Daoy (cell line): ENCODE results near the gene PSMA8. TPM values are rescaled to one million over a fixed set of nuclear protein-coding genes. Genes with fewer than 3 reads are reported as not detected.
A peak's percentile ranks its signal among the peaks of the same experiment; 100 is the strongest.
"Not testable (repeated sequence)": the region's sequence is repeated elsewhere in the genome, so short reads cannot be mapped to it uniquely, and the experiment has no call there.

Experiments used
- DNase-seq: peaks from one replicate; pipeline ENCODE4 v3.0.0-alpha.2; 2015; ENCODE audit warnings: low read depth
- total RNA-seq: library from RNA; depleted of rRNA; stranded (reverse); fragments of >200 nt; shearing (Covaris generic); gene quantifications from 2 replicates; pipeline ENCODE4 v1.2.3, GENCODE V29; 2014

PSMA8 gene
- total RNA-seq, 1 experiment from 2014 or later: not detected

DNA sequence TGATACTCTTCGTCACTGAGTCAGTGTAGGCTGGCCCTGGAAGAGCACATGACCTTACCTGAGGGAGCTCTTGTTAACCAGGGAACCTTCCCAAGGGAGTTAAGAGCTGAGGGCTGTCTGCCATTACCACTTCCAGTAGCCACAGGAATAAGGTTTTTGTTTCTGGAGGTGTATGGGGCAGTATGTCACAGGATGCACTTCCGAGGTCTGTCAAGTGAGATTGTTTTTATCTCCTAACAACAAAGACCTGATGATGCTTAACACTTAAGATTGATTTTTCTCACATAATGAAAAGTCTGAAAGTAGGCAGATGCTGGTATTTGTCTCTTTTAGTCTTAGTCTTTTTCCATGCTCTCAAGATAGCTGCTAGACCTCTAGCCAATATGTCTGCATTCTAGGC lies 41.8 kb downstream of the PSMA8 start:
- no peak for DNase-seq

DNA sequence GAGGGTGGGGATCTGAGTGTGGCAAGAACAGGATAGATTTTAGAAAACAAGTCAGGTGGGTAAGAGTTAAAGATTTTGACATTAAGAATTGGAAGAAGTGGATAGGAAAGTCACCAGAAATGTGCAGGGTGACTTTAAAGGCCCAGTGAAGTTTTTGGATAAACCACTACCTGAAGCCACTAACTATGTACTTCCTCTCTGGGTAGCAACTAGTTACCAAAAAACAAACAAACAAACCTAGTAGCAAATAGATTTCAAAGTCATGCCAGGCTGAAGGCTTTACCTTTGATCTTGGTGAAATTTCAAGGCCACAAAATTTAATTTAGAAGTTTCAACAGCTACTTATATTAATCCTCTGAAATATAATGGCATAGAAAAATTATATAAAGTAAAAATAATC lies 42.5 kb downstream of the PSMA8 start:
- no peak for DNase-seq

DNA sequence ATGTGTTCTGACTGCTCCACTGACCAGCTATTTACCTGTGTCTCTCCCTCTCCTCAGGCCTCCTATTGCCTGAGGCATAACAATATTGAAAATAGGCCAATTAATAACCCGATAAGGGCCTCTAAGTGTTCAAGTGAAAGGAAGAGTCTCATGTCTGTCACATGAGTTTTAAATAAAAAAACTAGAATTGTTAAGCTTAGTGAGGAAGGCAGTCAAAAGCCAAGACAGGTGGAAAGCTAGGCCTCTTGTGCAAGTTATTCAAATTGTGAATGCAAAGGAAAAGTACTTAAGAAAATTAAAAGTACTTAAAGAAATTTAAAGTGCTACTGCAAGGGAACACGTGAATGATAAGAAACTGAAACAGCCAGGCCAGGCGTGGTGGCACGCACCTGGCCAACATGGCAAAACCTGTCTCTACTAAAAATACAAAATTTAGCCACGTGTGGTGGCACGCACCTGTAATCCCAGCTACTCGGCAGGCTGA lies 47.7 kb downstream of the PSMA8 start:
- DNase-seq: no peak

DNA sequence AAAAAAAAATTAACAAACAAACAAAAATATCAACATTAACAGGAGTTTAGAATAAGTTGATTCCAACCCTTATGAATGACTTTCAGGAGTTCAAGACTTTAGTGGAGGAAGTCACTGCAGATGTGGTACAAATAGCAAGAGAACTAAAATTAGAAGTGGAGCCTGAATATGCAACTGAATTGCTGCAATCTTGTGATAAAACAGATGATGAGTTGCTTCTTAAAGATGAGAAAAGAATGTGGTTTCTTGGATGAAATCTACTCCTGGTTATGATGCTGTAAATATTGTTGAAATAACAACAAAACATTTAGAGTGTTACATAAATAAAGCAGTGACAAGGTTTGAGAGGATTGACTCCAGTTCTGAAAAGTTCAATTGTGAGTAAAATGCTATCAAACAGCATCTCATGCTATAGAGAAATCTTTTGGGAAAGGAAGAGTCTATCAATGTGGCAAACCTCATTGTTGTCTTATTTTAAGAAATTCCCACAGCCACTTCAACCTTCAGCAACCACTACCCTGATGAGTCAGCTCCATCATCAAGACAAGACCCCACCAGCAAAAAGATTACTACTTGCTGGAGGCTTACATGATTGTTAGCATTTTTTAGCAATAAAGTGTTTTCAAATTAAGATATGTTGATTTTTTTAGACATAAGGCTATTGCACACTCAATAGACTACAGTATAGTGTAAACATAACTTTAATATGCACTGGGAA lies 49.9 kb downstream of the PSMA8 start:
- DNase-seq: peak; percentile 8

DNA sequence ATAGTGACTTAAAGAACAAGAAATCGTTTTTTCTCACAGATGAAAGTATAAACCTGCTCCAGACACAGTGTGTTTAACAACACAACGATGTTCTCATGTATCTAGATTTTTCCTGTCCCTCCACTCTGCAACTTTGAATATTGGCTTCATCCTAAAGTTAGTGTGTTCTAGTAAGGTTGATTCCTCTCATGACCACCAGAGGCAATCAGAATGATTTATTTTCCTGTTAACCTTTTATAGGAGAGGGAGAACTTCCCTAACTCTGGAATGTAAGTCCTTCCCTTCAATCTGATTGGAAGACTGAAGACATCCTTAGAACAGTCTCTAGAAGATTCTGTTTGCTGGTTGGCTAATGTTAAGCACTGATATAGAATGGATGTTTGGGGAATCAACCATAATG lies 51.6 kb downstream of the PSMA8 start:
- DNase-seq: no peak

DNA sequence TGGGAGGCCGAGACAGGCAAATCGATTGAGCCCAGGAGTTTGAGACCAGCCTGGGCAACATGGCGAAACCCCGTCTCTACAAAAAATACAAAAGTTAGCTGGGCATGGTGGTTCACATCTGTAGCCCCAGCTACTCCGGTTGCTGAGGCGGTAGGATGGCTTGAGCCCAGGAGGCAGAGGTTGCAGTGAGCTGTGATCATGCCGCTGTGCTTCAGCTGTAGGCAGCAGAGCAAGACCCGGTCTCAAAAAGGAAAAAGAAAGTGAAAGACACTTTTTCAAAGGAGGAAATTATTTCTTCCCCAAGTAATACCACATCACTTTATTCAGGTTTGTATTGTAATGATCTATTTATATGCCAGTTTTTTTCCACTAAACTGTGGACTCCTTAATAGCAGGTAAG lies 56.8 kb downstream of the PSMA8 start:
- peak; percentile 12 for DNase-seq

DNA sequence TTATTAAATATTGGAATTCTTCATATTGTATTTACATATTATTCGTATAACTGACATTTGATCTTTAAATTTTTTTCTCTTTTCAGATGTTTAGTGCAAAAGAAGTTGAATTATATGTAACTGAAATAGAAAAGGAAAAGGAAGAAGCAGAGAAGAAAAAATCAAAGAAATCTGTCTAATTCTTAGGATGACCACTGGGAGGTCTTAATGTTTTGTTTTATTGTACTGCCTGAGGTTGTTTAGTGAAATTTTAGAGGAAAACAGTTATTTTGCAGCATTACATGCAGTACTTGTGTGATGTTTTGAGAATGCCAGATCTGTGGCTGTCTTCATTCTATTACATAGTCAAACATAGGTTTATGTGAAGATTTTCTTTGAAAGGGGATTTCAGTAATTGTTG lies 58.6 kb downstream of the PSMA8 start:
- DNase-seq: no peak

DNA sequence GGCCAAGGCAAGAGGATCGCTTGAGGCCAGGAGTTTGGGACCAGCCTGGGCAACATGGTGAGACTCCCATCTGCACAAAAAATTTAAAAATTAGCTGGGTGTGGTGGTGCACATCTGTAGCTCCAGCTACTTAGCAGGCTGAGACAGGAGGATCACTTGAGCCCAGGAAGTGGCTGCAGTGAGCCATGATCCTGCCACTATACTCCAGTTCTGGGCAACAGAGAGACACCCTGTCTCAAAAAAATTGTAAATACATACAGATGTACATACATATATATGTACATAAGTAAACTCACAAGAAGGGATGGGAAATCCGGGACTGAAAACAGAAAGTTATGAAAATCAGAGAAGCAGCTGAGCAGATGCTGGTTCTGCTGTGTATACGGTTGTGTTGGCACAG lies 62.9 kb downstream of the PSMA8 start:
- no peak for DNase-seq

DNA sequence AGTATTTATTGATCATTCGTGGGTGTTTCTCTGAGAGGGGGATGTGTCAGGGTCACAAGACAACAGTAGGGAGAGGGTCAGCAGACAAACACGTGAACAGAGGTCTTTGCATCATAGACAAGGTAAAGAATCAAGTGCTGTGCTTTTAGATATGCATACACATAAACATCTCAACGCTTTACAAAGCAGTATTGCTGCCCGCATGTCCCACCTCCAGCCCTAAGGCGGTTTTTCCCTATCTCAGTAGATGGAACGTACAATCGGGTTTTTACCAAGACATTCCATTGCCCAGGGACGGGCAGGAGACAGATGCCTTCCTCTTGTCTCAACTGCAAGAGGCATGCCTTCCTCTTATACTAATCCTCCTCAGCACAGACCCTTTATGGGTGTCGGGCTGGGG lies 68.3 kb downstream of the PSMA8 start:
- DNase-seq: not testable (repeated sequence)

DNA sequence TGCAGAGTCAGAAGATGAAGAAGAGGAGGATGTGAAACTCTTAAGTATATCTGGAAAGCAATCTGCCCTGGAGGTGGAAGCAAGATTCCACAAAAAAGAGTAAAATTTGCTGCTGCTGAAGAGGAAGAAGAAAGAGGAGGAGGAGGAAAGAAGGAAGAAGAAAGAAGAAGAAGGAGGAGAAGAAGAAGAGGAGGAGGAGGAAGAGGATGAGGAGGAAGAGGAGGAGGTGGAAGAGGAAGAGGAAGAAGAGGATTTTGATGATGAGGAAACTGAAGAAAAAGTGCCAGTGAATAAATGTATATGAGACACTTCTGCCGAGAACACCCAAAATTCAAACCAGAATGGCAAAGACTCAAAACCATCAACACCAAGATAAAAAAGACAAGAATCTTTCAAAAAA lies 71.6 kb downstream of the PSMA8 start:
- no peak for DNase-seq

DNA sequence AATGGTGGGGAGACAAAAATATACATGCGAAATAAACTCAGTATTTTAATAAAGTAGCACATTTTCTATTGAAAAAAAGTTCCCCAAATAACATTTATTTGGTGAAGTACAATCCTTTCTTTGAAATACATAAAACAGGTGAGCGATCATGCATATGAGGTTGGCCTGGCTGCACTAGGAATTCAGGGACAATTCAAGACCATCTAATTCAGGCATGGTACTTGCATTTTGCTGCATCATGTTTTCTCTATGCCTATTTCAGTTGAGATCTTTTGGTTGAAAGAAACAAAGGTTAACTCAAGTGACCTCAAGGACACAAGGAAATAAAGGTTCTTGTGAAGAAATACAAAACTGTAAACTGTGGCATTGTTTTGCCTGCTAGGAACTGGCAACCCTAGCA lies 72.8 kb downstream of the PSMA8 start:
- DNase-seq: no peak

DNA sequence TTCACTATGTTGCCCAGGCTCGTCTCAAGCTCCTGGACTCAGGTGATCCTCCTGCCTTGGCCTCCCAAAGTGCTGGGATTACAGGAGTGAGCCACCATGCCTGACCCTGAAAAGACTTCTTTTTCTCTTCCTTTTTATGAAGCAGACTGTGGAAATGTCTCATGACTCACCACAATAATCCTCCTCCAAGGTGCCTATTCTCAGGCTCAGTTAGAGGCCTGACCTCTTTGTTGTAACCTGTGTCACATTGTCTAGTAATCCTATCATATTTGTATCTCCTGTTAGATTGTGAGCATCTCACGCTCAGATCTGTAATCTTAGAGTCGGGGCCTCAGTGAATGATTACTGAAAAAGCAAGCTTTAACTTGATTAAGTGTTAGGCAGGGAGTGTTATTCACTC lies 74.3 kb downstream of the PSMA8 start:
- DNase-seq: no peak

DNA sequence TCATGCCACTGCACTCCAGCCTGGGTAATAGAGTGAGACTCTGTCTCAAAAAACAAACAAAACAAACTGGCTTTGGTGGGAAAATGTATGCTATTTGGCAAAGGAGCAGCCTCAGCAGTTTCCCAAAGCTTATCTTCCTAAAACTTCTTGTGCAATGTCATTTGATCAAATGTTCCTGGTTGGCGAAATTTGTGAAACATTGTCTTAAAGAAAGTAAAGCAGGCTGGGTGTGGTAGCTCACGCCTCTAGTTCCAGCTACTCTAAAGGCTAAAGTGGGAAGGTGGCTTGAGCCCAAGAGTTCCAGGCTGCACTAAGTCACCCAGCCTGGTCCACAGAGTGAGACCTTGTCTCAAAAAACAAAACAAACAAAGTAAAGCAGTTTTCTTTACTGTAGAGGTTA lies 75.3 kb downstream of the PSMA8 start:
- no peak for DNase-seq

DNA sequence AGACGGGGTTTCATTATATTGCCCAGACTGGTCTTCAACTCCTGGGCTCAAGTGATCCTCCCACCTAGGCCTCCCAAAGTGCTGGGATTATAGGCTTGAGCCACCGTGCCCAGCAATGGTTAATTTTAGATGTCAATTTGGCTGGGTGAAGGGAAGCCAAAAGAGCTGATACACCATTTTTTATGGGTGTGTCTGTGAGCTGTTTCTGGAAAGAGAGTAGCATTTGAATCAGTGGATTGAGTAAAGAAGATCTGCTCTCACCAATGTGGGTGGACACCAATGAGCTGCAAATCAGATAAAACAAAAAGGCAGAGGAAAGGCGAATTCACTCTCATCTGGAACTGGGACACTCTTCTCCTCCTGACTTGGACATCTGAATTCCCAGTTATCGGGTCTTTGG lies 76.5 kb downstream of the PSMA8 start:
- DNase-seq: no peak

DNA sequence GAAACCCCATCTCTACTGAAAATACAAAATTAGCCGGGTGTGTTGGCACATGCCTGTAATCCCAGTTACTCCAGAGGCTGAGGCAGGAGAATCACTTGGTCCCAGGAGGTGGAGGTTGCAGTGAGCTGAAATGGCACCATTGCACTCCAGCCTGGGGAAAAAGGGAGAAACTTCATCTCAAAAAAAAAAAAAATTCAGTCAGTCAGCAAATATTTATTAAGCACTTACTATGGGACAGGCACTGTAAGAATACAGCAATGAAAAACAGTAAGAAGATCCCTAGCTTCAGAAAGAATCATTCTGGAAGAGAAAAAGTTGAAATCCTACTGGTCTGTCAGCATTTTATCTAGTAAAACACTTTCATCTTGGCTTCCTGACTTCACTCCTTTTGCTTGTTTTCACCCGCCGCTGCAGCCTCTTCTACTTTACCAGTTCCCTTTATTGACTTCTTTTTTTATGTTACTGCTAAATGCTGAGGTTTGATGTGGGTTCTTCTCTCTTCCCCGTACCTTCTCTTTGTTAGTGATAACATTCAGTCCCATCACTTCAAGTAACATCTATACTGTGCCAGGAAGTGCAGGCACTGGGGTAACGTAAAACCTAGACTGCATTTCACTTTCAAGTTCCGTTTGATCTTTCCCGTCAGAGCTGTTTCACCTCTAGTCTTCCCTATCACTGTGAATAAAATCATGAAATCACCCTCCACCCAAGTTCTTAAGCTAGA lies 81.7 kb downstream of the PSMA8 start:
- no peak for DNase-seq

DNA sequence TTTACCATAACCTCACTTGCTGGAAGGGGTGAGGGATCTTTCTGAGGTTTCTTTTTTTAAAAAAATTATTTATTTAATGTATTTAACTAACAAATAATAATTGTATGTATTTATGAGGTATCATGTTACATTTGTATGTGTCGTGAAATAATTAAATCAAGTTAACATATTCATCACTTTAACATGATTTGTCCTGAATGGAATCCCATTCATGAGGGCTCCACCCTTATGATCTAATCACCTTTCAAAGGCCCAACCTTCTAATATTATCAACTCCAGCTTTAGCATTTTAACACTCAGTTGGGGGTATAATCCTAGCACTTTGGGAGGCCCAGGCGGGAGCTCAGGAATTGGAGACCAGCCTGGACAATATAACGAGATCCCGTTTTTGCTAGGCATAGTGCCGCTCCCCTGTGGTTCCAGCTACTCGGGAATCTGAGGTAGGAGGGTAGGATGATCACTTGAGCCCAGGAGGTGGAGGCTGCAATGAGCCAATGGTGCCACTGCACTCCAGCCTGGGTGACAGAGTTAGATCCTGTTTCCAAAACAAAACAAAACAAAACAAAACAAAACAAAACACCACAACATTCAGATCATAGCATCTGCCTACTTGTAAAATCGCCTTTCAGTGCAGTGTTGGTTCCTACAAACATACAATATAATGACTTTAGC lies 91.5 kb downstream of the PSMA8 start:
- peak; percentile 3 for DNase-seq

DNA sequence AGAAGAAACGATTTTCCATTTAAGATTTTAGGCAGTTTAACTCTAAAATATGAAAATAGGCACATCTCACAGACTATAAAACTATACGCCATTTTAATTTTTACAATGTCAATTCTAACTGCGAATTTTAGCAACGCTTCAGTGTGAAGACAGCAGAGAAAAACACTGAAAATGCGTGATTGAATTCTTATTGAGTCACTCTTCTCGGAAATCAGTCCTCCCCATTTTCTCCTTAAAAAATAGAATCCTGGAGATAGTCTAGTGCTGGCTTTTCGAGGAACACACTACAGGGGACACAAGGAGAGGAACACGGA lies 92.2 kb downstream of the PSMA8 start:
- no peak for DNase-seq

DNA sequence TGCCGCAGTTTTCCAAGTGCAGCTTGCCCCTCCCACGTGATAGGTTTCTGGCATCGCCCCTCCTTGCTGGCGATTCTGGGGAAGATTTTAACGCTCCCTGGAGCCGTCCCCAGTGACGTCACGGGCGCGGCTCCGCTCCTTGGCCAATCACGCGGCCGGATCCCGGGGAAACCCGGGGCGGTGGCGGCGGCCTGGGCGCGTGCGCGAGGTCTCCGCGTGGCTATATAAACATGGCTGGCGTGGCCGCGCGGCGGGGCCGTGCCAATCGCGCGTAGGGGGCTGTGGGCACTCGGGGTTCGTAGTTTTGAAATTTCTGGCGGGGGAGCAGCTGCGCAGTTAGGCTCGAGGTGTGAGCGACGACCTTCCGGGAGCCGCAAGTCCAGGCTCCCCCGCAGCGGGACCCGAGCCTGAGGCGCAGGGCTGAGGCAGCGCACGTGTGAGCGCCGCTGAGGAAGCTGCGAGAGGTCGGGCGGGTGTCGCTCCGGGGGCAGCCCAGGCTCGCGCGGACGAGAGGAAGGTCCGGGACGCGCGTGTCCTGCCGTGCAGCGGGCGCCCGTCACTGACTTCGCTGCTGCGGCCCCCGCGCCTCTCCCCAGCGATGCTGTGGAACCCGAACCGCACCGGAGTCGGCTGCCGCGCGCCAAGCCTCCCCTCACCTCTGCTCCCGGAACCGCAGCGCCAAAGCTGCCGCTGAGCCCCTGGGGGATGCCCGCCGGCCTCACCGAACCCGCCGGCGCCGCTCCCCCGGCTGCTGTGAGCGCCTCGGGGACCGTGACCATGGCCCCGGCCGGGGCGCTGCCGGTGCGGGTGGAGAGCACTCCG lies 92.8 kb downstream of the PSMA8 start, which contains the start of gene TAF4B:
TAF4B (plus strand) TSS at position 217 of the 822 bp plus-strand sequence; CDS start at position 706, 489 bp downstream.
- DNase-seq: peak; percentile 95

DNA sequence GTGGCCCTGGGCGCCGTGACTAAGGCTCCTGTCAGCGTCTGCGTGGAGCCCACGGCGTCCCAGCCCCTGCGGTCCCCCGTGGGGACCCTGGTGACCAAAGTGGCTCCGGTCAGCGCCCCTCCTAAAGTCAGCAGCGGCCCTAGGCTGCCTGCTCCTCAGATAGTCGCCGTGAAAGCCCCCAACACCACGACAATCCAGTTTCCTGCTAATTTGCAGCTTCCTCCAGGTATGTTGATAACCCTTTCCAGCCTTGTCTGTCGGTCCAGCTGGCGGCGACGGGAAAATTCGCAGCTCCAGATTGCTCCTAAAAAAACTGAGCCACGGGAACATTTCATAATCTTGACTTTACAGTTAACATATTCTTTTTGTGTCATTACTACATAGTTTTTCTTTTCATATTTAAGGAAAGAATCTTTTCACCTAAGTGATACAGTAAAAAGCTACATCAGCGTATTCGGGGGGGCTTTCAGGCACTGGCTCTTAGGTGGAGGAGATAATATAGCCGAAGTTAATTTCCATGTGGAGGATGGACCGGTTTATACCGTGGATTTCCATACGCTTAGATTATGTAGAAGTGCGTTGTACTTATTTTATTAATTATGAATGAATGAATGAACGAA lies 93.5 kb downstream of the PSMA8 start:
- DNase-seq: peak; percentile 24

DNA sequence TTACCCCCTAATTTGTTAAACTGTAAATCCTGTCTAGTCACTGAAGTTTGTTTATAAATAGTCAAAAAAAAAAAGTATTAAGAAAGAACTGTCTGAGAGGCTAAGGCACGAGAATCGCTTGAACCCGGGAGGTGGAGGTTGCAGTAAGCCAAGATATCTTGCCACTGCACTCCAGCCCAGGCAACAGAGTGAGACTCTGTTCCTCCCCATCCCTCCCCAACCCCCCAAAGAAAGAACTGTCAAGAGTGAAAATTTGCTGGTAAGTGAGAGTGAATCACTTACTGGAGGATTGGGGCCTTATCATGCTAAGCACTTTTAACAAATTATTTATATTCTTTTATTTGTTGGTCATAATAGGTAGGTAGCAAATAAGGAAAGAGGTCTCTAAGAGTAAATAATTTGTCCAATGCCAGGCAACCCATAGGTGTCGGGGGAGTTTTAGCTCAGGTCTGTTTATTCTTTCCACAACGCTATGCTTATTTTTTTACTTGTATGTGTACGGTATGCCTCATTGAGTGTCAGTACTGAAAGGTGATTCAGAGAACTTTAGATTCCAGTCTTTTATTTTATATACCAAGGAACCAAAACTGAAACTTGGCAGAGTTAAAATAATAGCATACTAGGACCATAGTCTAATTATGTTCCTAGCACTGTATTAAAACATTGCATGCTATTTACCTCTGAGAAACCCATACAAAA lies 95.0 kb downstream of the PSMA8 start:
- DNase-seq: no peak

DNA sequence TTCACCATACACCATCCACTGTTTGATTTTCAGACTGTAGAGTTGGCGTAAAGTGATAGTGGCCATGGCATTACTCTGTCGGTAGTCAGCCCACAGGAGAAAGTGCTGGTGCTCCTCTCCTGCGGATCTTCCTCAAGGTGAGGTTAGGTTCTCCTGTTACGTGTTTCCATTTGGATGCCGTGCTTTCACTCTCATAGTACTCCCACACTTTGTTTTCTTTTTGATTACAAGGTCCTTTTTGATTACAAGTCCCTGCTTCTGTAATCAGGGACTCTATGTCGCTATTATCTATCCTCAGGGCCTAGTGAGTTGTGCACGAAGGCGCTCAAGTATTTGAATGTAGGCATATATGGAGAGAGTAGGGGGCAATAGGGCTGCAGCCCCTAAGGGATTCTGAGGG lies 96.8 kb downstream of the PSMA8 start:
- DNase-seq: no peak
